ENCODE data around the gene P2RX6.

DNA sequence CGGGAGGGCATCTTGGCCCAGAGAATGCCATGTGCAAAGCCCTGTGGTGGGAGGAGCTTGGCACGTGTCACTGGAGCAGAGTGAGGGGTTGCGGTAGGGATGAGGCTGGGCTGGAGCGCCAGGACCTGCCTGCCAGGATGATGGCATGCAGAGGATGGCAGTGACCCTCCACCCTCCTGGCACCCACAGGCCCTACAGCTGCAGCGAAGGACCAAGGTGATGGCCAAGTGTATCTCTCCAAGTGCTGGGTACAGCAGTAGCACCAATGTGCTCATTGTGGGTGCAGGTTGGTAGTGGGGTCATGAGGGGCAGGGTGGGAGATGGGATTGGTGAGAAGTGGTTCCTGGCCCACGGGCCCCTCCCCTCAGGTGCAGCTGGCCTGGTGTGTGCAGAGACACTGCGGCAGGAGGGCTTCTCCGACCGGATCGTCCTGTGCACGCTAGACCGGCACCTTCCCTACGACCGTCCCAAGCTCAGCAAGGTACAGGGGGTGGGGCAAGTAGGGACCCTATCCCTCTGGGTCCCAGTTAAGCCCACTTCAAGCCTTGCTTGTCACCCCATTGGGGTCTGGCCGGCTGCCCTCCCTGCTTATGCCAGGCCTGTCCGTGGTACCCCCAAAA lies 40.5 kb upstream of the P2RX6 start:
- TF ChIP-seq, protein P1, sequence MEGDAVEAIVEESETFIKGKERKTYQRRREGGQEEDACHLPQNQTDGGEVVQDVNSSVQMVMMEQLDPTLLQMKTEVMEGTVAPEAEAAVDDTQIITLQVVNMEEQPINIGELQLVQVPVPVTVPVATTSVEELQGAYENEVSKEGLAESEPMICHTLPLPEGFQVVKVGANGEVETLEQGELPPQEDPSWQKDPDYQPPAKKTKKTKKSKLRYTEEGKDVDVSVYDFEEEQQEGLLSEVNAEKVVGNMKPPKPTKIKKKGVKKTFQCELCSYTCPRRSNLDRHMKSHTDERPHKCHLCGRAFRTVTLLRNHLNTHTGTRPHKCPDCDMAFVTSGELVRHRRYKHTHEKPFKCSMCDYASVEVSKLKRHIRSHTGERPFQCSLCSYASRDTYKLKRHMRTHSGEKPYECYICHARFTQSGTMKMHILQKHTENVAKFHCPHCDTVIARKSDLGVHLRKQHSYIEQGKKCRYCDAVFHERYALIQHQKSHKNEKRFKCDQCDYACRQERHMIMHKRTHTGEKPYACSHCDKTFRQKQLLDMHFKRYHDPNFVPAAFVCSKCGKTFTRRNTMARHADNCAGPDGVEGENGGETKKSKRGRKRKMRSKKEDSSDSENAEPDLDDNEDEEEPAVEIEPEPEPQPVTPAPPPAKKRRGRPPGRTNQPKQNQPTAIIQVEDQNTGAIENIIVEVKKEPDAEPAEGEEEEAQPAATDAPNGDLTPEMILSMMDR (conservative IDR thresholded peaks at IDR 0.05; ENCODE audit: low read depth in 2 of 2) = no peak
- no peak for TF ChIP-seq EZH2 (IDR thresholded peaks at IDR 0.05; ENCODE audit: low read depth, unreplicated experiment)
